Neural progenitor cell (in vitro differentiated cells): ENCODE results near the gene AHI1.

ENCODE experiments used
- CTCF ChIP-seq: fragments of 200-600 bp; sonication (generic); IDR thresholded peaks from 2 replicates; pipeline ENCODE4 v1.5.1; 2017; ENCODE audit warnings: antibody characterized with exemption, mild to moderate bottlenecking
- EZH2 ChIP-seq: fragments of 200-600 bp; sonication (generic); IDR thresholded peaks from 2 replicates; pipeline ENCODE4 v1.6.1; 2017; ENCODE audit warnings: antibody characterized with exemption, mild to moderate bottlenecking, moderate library complexity
- EZH2phosphoT487 ChIP-seq: fragments of 200-600 bp; sonication (generic); IDR thresholded peaks from 2 replicates; pipeline ENCODE4 v1.6.1; 2017; ENCODE audit warnings: antibody characterized with exemption

GRCh38 chr6:135266675-135267074 is 230.9 kb downstream of the AHI1 start:
- no peak for TF ChIP-seq CTCF
- no peak for TF ChIP-seq EZH2
- TF ChIP-seq EZH2phosphoT487, result no peak
